ENCODE data around the gene DOK3.
A peak's percentile ranks its signal among the peaks of the same experiment; 100 is the strongest.
"Not testable (repeated sequence)": the region's sequence is repeated elsewhere in the genome, so short reads cannot be mapped to it uniquely, and the experiment has no call there.

The DOK3 gene

GRCh38 chr5:177498013-177498787, 11.4 kb downstream of the DOK3 start:
- no peak for DNase-seq (ENCODE audit: low read depth in 3 of 3, low spot score in 1 of 3)

GRCh38 chr5:177497292-177498012, 12.2 kb downstream of the DOK3 start, which contains the start of gene PDLIM7:
Gene PDLIM7 (minus strand): TSS chr5:177497604. CDS start chr5:177496512, 1,092 bp downstream.
- DNase-seq (ENCODE audit: low read depth in 3 of 3, low spot score in 1 of 3), result peak; percentile 87 to 95 (median 89)

GRCh38 chr5:177496727-177497291, 12.8 kb downstream of the DOK3 start:
- no peak for DNase-seq (ENCODE audit: low read depth in 3 of 3, low spot score in 1 of 3)

- DNase-seq (ENCODE audit: low read depth in 3 of 3, low spot score in 1 of 3), result no peak
Observed at GRCh38 chr5:177496070-177496726, 13.4 kb downstream of the DOK3 start.

- DNase-seq (ENCODE audit: low read depth in 3 of 3, low spot score in 1 of 3), result no peak
Observed at GRCh38 chr5:177495243-177496060, 14.2 kb downstream of the DOK3 start.

GRCh38 chr5:177494346-177495195, 15.1 kb downstream of the DOK3 start:
- DNase-seq (ENCODE audit: low read depth in 3 of 3, low spot score in 1 of 3), result no peak

- no peak for DNase-seq (ENCODE audit: low read depth in 3 of 3, low spot score in 1 of 3)
Observed at GRCh38 chr5:177493795-177494345, 15.8 kb downstream of the DOK3 start.

GRCh38 chr5:177492841-177493240, 16.8 kb downstream of the DOK3 start:
- DNase-seq (ENCODE audit: low read depth in 3 of 3, low spot score in 1 of 3), result no peak

GRCh38 chr5:177491983-177492746, 17.5 kb downstream of the DOK3 start:
- DNase-seq (ENCODE audit: low read depth in 3 of 3, low spot score in 1 of 3), result no peak

GRCh38 chr5:177491429-177491945, 18.1 kb downstream of the DOK3 start:
- DNase-seq (ENCODE audit: low read depth in 3 of 3, low spot score in 1 of 3), result no peak

GRCh38 chr5:177490992-177491391, 18.6 kb downstream of the DOK3 start:
- no peak for DNase-seq (ENCODE audit: low read depth in 3 of 3, low spot score in 1 of 3)

- no peak for DNase-seq (ENCODE audit: low read depth in 3 of 3, low spot score in 1 of 3)
Observed at GRCh38 chr5:177490311-177490991, 19.2 kb downstream of the DOK3 start.

- no peak for DNase-seq (ENCODE audit: low read depth in 3 of 3, low spot score in 1 of 3)
Observed at GRCh38 chr5:177489119-177489716, 20.4 kb downstream of the DOK3 start.

GRCh38 chr5:177487975-177488374, 21.7 kb downstream of the DOK3 start:
- no peak for DNase-seq (ENCODE audit: low read depth in 3 of 3, low spot score in 1 of 3)

- DNase-seq (ENCODE audit: low read depth in 3 of 3, low spot score in 1 of 3), result no peak
Observed at GRCh38 chr5:177487144-177487543, 22.5 kb downstream of the DOK3 start.

- no peak for DNase-seq (ENCODE audit: low read depth in 3 of 3, low spot score in 1 of 3)
Observed at GRCh38 chr5:177486256-177486655, 23.4 kb downstream of the DOK3 start.

GRCh38 chr5:177485753-177486152, 23.9 kb downstream of the DOK3 start:
- not testable (repeated sequence) for DNase-seq (ENCODE audit: low read depth in 3 of 3, low spot score in 1 of 3)
